EL (cell line): ENCODE data around the gene NMD3.
A peak's percentile ranks its signal among the peaks of the same experiment; 100 is the strongest.
"Not testable (repeated sequence)": the region's sequence is repeated elsewhere in the genome, so short reads cannot be mapped to it uniquely, and the experiment has no call there.

Experiments used
- DNase-seq: peaks from one replicate; pipeline ENCODE4 v3.0.0-alpha.2; 2016

NMD3 gene

GRCh38 chr3:161231861-161232260 is 10.8 kb downstream of the NMD3 start:
- no peak for DNase-seq

GRCh38 chr3:161233557-161233956 is 12.4 kb downstream of the NMD3 start:
- peak; percentile 12 for DNase-seq

GRCh38 chr3:161236240-161236639 is 15.1 kb downstream of the NMD3 start:
- DNase-seq = no peak

GRCh38 chr3:161239700-161240099 is 18.6 kb downstream of the NMD3 start:
- DNase-seq = peak; percentile 21

GRCh38 chr3:161244538-161244937 is 23.4 kb downstream of the NMD3 start:
- no peak for DNase-seq

GRCh38 chr3:161247049-161247448 is 25.9 kb downstream of the NMD3 start:
- DNase-seq = no peak

GRCh38 chr3:161250116-161250515 is 29.0 kb downstream of the NMD3 start:
- no peak for DNase-seq

- DNase-seq = no peak
Observed at GRCh38 chr3:161251716-161252115, 30.6 kb downstream of the NMD3 start.

- DNase-seq = no peak
Observed at GRCh38 chr3:161252143-161252542, 31.0 kb downstream of the NMD3 start.

- DNase-seq = no peak
Observed at GRCh38 chr3:161253711-161254110, 32.6 kb downstream of the NMD3 start.

- DNase-seq = no peak
Observed at GRCh38 chr3:161254861-161255260, 33.8 kb downstream of the NMD3 start.

GRCh38 chr3:161263057-161263456 is 41.9 kb downstream of the NMD3 start:
- peak; percentile 72 for DNase-seq

- DNase-seq = peak; percentile 73
Observed at GRCh38 chr3:161264852-161265251, 43.7 kb downstream of the NMD3 start.

- peak; percentile 27 for DNase-seq
Observed at GRCh38 chr3:161265916-161266571, 44.9 kb downstream of the NMD3 start.

GRCh38 chr3:161266731-161267150 is 45.6 kb downstream of the NMD3 start:
- DNase-seq = peak; percentile 88

- no peak for DNase-seq
Observed at GRCh38 chr3:161267646-161268045, 46.5 kb downstream of the NMD3 start.

GRCh38 chr3:161268601-161269000 is 47.5 kb downstream of the NMD3 start:
- no peak for DNase-seq

GRCh38 chr3:161270991-161271390 is 49.9 kb downstream of the NMD3 start:
- DNase-seq = no peak

- DNase-seq = no peak
Observed at GRCh38 chr3:161271646-161272045, 50.5 kb downstream of the NMD3 start.

- DNase-seq = no peak
Observed at GRCh38 chr3:161272524-161272923, 51.4 kb downstream of the NMD3 start.

- peak; percentile 42 for DNase-seq
Observed at GRCh38 chr3:161273589-161274218, 52.6 kb downstream of the NMD3 start.

- peak; percentile 68 for DNase-seq
Observed at GRCh38 chr3:161274691-161275298, 53.7 kb downstream of the NMD3 start.

GRCh38 chr3:161275919-161276318 is 54.8 kb downstream of the NMD3 start:
- DNase-seq = no peak

- not testable (repeated sequence) for DNase-seq
Observed at GRCh38 chr3:161282387-161282786, 61.3 kb downstream of the NMD3 start.
